Lower lobe of right lung (tissue), 2 donors: ENCODE measurements around the gene ID3. TPM values are rescaled to one million over a fixed set of nuclear protein-coding genes. Genes with fewer than 3 reads are reported as not detected.
A peak's percentile ranks its signal among the peaks of the same experiment; 100 is the strongest.

Source experiments
- ATAC-seq, 2 donors: fragments of 200-7000 bp; cut with Tn5 transposase; one replicate each; pipeline ENCODE4 v1.9.1; 2020 to 2022; ENCODE audit warnings: mild to moderate bottlenecking in 2 of 2, moderate library complexity in 2 of 2
- DNase-seq: peaks from one replicate; pipeline ENCODE4 v3.0.0-alpha.2; 2020
- H3K27ac ChIP-seq: fragments of 200-600 bp; one replicate; pipeline ENCODE4 v1.8.0; 2022
- H3K27me3 ChIP-seq: fragments of 200-600 bp; one replicate; pipeline ENCODE4 v1.8.0; 2022; ENCODE audit warnings: low read depth
- H3K36me3 ChIP-seq: fragments of 200-600 bp; one replicate; pipeline ENCODE4 v1.8.0; 2022; ENCODE audit warnings: mild to moderate bottlenecking
- H3K4me1 ChIP-seq: fragments of 200-600 bp; one replicate; pipeline ENCODE4 v1.8.0; 2022
- H3K4me3 ChIP-seq: fragments of 200-600 bp; one replicate; pipeline ENCODE4 v1.8.0; 2022; ENCODE audit warnings: mild to moderate bottlenecking
- H3K9me3 ChIP-seq: fragments of 200-600 bp; one replicate; pipeline ENCODE4 v1.8.0; 2022
- intact Hi-C: fragments of 100-400 bp; cut with DNase I; formaldehyde crosslinking; loops from one replicate; pipeline ENCODE4 v1.11.0; 2022
- total RNA-seq: library from RNA; stranded (reverse); fragmentation: NEBNext Ultra II Directional; extraction: Animal tissue kit (Norgen Biotek cat#: 25700); gene quantifications from one replicate; pipeline ENCODE4 v1.2.1, GENCODE V29; 2021
- TF ChIP-seq, protein P1 (sequence below): fragments of 200-600 bp; IDR thresholded peaks from one replicate; pipeline ENCODE4 v1.8.0; 2022; ENCODE audit warnings: antibody characterized with exemption, mild to moderate bottlenecking
- donor health status: DM: no; HTN: yes; CAD: no; lungs with severe emphysema.

Gene ID3
- total RNA-seq, 1 donor from 2014 or later = 137 TPM

DNA sequence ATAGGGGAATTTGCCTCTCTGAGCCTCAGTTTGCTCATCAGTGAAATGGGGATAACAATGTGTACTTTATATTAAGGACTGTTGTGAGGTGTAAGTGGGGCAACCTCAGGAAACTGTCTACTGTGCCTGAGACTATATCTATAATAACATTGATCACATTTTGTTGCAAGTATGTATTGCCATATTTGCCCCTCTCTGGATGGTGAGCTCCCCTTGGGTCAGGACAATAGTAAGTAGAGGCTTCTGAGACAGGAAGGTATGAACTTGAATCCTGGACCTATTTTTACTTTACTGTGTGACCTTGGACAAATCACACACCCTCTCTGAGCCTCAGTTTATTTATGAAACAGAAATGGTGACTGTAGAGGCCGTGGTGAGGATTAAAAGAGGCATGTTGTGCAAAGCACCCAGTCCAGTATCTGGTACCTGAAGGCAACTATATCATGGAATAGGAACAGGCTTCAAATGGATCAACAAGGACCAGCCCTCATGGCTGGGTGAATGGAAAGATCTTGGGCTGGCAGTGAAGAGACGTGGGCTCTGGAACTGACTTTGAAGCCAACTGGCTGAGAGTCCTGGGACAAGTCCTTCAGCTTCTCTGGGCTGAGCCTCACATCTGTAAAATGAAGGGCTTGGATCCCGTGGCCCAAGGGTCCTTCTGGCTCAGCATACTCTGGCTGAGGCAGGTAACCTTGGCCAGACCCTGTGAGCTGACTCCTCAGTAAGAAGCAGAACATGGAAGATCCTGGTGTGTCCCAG lies 35.0 kb upstream of the ID3 start:
- Histone ChIP-seq H3K36me3 (no peaks in the 10 kb centered on the region), H3K27ac (no peak overlapping the region), H3K4me3 (no peak overlapping the region), H3K4me1 (peaks cover 13% of the 10 kb centered on the region), H3K9me3 (no peaks in the 10 kb centered on the region), H3K27me3 (no peaks in the 10 kb centered on the region)
- DNase-seq (no peak), ATAC-seq (no peak)
- intact Hi-C loops = no loop called here
- TF ChIP-seq, protein P1, sequence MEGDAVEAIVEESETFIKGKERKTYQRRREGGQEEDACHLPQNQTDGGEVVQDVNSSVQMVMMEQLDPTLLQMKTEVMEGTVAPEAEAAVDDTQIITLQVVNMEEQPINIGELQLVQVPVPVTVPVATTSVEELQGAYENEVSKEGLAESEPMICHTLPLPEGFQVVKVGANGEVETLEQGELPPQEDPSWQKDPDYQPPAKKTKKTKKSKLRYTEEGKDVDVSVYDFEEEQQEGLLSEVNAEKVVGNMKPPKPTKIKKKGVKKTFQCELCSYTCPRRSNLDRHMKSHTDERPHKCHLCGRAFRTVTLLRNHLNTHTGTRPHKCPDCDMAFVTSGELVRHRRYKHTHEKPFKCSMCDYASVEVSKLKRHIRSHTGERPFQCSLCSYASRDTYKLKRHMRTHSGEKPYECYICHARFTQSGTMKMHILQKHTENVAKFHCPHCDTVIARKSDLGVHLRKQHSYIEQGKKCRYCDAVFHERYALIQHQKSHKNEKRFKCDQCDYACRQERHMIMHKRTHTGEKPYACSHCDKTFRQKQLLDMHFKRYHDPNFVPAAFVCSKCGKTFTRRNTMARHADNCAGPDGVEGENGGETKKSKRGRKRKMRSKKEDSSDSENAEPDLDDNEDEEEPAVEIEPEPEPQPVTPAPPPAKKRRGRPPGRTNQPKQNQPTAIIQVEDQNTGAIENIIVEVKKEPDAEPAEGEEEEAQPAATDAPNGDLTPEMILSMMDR = no peak

DNA sequence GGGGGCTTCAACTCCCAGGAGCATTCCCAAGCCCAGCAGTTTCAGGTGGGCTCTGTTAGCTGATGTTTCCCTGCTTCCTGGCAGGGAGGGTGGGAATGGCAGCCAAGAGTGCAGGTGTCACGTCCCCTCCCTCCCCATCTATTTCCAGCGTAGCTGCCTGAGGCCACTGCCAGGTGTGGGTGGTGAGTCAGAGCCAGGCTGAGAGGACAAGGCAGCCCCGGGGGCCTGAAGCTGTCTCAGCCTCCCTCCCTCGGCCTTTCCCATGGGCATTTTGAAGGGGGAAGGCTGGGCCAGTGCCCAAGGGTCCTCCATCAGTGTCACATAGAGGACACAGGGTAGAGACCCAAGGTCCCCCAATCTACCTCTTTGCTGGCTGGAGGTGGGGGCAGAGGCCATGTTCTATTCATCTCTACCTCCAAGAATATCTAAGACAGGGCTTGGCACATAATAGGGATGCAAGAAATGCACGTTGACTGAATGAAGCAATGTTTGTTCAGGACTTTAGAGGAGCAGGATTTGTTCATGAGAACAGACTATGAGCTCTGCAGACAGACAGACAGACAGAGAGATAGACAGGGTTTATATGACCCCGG lies 34.4 kb upstream of the ID3 start:
- Histone ChIP-seq H3K4me3 (no peak overlapping the region), H3K27ac (no peak overlapping the region), H3K4me1 (peaks cover 13% of the 10 kb centered on the region), H3K9me3 (no peaks in the 10 kb centered on the region), H3K27me3 (no peaks in the 10 kb centered on the region), H3K36me3 (no peaks in the 10 kb centered on the region)
- TF ChIP-seq, protein P1 = no peak
- intact Hi-C loops = no loop called here
- ATAC-seq (peak; percentile 10 to 28), DNase-seq (no peak)

DNA sequence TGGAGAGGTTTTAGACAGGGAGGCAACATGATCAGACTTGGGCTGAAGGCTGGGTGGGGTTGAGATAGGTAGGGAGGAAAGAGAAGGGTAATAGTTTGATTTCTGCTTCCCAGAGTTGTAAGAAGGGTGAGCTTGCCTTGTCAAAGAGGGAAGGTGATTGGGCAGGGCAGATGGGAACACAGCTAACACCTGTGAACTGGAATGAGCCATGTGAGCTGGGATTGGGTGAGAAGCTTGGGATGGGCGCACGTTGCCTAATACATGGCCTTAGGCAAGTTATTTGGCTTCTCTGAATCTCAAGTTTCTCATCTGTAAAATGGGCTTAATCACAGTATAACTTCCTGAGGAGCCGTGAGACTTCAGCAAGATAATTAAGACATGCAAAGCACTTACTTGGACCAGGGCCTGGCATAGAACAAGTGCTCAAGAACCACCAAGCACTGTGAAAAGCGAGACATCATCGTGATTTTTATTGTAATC lies 33.8 kb upstream of the ID3 start:
- no peak overlapping the region for H3K27ac ChIP-seq
- H3K36me3 ChIP-seq = no peaks in the 10 kb centered on the region
- no peaks in the 10 kb centered on the region for H3K9me3 ChIP-seq
- H3K4me3 ChIP-seq = no peak overlapping the region
- H3K27me3 ChIP-seq = no peaks in the 10 kb centered on the region
- H3K4me1 ChIP-seq = peaks cover 13% of the 10 kb centered on the region
- no peak for DNase-seq
- TF ChIP-seq, protein P1 = no peak
- ATAC-seq = no peak
- intact Hi-C loops = no loop called here

DNA sequence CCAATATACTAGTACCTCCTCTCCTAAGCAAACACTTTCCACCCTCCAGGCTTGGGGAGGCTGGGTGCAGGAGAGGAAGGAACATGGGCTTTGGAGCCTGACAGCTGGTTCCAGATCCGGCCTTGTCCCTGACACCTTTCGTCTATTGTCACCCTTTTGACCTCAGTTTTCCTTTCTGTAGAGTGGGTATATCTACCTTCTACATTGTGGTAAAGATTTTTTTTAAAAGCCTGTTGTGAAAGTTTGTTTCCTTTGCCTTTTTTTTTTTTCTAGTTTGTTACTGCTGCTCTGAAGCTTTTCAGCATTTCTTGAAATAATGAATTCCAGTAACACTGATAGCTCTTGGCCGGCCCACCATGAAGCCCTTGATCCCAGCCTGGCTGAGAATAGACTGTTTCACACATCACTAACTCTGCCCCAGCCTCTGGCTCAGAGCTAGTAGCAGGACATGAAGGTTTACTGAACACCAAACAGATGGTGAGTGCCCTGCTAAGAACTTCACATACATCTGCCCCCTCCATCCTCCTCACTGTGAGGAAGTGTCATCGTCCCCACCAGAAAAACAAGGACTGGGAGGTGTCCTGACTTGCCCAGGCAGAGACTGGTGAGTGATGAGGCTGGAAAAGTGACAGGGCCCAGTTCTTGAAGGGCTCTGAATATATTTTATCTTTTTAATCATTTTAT lies 33.0 kb upstream of the ID3 start:
- Histone ChIP-seq H3K9me3 (no peaks in the 10 kb centered on the region), H3K27me3 (no peaks in the 10 kb centered on the region), H3K4me3 (no peak overlapping the region), H3K4me1 (peaks cover 13% of the 10 kb centered on the region), H3K27ac (peak overlapping the region; percentile 18), H3K36me3 (no peaks in the 10 kb centered on the region)
- no peak for DNase-seq
- intact Hi-C loops = no loop called here
- TF ChIP-seq, protein P1 = no peak
- no peak for ATAC-seq

DNA sequence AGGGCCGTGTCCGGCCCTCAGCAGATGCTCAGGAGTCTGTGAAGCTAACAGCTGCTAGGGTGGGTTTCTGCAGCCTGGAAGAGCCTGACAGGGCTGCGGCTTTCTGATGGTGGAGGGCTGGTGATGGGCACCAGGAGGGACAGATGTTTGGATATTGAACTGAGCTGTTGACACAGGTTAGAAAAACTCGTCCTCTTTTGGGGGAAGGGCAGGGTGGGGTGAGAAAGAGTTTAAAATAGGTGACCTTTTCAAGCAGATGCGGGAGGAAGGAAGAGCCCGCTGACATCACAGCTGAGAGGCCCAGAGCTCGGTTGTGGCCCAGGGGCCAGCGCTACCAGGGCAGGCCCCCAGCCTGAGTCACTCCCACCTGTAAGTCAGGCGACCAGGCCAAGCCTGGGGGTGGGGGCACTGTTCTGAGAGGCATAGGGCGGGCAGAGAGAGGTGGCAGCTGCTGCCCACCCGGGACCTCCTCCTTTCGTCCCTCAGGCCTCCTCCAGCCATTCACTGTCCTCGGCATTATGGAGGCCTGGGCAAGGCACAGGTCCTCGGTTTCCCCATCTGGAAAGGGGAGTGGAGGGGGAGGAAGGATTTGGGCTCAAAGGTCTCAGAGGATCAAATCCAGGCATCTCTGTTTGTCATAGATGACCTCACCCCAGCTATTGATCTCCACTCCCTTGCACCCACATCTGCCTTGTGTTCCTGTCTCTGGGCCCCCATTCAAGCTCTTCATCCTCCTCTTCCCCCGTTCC lies 32.3 kb upstream of the ID3 start:
- ATAC-seq = peak; percentile 25
- no peaks in the 10 kb centered on the region for H3K9me3 ChIP-seq
- H3K36me3 ChIP-seq = no peaks in the 10 kb centered on the region
- no peak overlapping the region for H3K4me3 ChIP-seq
- peaks cover 13% of the 10 kb centered on the region for H3K4me1 ChIP-seq
- no peaks in the 10 kb centered on the region for H3K27me3 ChIP-seq
- intact Hi-C loops = no loop called here
- TF ChIP-seq, protein P1 = no peak
- no peak for DNase-seq
- H3K27ac ChIP-seq = peak overlapping the region; percentile 18
